GM15510 (cell line): ENCODE results near the gene USP2.

Source experiments
- POLR2A ChIP-seq: IDR thresholded peaks from 3 replicates; pipeline ENCODE4 v1.6.1; 2011; ENCODE audit warnings: borderline replicate concordance; ENCODE audit not compliant: insufficient read length; ENCODE audit errors: extremely low read depth

USP2 gene

GRCh38 chr11:119397740-119398139 is 16.2 kb upstream of the USP2 start:
- TF ChIP-seq POLR2A: no peak

GRCh38 chr11:119396835-119397234 is 15.3 kb upstream of the USP2 start:
- TF ChIP-seq POLR2A: no peak

- TF ChIP-seq POLR2A: no peak
These were observed 9.8 kb upstream of the USP2 start for GRCh38 chr11:119391275-119391674.

- no peak for TF ChIP-seq POLR2A
These were observed 8.2 kb upstream of the USP2 start for GRCh38 chr11:119389611-119390254.

- no peak for TF ChIP-seq POLR2A
These were observed 6.6 kb upstream of the USP2 start for GRCh38 chr11:119388103-119388502.

- no peak for TF ChIP-seq POLR2A
These were observed 2.8 kb upstream of the USP2 start for GRCh38 chr11:119384332-119384731.

GRCh38 chr11:119382101-119382500 is 611 bp upstream of the USP2 start:
- no peak for TF ChIP-seq POLR2A

GRCh38 chr11:119380827-119381180 is 686 bp downstream of the USP2 start:
- no peak for TF ChIP-seq POLR2A

- TF ChIP-seq POLR2A: no peak
These were observed 1.2 kb downstream of the USP2 start for GRCh38 chr11:119380160-119380826.

- TF ChIP-seq POLR2A: no peak
These were observed 2.5 kb downstream of the USP2 start for GRCh38 chr11:119378851-119379465.

GRCh38 chr11:119377961-119378667 is 3.4 kb downstream of the USP2 start:
- TF ChIP-seq POLR2A: no peak

- TF ChIP-seq POLR2A: no peak
These were observed 4.2 kb downstream of the USP2 start for GRCh38 chr11:119377112-119377901.

GRCh38 chr11:119376197-119376847 is 5.2 kb downstream of the USP2 start:
- TF ChIP-seq POLR2A: no peak

GRCh38 chr11:119375337-119376196 is 5.9 kb downstream of the USP2 start:
- no peak for TF ChIP-seq POLR2A
